A673 (cell line): ENCODE results near the gene RAB3IL1. TPM values are rescaled to one million over a fixed set of nuclear protein-coding genes. Genes with fewer than 3 reads are reported as not detected.

Experiments used
- BruUV-seq: library from RNA; stranded (reverse); fragments of 400-500 nt; replicated peaks from 2 replicates; lab custom pipeline; 2021; lab: Mats Ljungman, UMichigan
- CTCF ChIA-PET: fragments of 300-600 bp; sonication (Branson Sonifier 250); formaldehyde crosslinking; loops from one replicate; lab custom pipeline; 2022; ENCODE audit warnings: antibody characterized with exemption; lab: Charles Lee
- POLR2A ChIA-PET: fragments of 300-600 bp; sonication (Branson Sonifier 250); formaldehyde crosslinking; loops from one replicate; lab custom pipeline; 2022; ENCODE audit warnings: antibody characterized with exemption; ENCODE audit not compliant: low non-redundant PET; lab: Charles Lee
- DNase-seq: peaks from one replicate; pipeline ENCODE4 v3.0.0-alpha.2; 2015; ENCODE audit warnings: low spot score
- H3K27ac ChIP-seq: fragments of 200-600 bp; sonication (generic); 2 replicates; pipeline ENCODE4 v1.5.1; 2016; ENCODE audit warnings: mixed run types, low read depth, mild to moderate bottlenecking, mixed read lengths, antibody characterized with exemption, low read length; ENCODE audit not compliant: poor library complexity, severe bottlenecking
- H3K27me3 ChIP-seq: fragments of 200-600 bp; sonication (generic); replicated peaks from 2 replicates; pipeline ENCODE4 v1.6.1; 2017; ENCODE audit warnings: mixed run types, low read depth, mild to moderate bottlenecking, mixed read lengths, antibody characterized with exemption, low read length; ENCODE audit not compliant: insufficient read depth, poor library complexity
- H3K36me3 ChIP-seq: fragments of 200-600 bp; sonication (generic); 2 replicates; pipeline ENCODE4 v1.6.1; 2016; ENCODE audit warnings: mixed run types, mild to moderate bottlenecking, mixed read lengths, antibody characterized with exemption, low read length; ENCODE audit not compliant: insufficient read depth, poor library complexity, severe bottlenecking
- H3K4me1 ChIP-seq: fragments of 200-600 bp; sonication (generic); 2 replicates; pipeline ENCODE4 v1.6.1; 2017; ENCODE audit warnings: mixed run types, mild to moderate bottlenecking, mixed read lengths, antibody characterized with exemption, low read length; ENCODE audit not compliant: insufficient read depth, poor library complexity, severe bottlenecking
- H3K4me3 ChIP-seq: fragments of 200-600 bp; sonication (generic); 2 replicates; pipeline ENCODE4 v1.5.1; 2016; ENCODE audit warnings: low read depth, mixed run types, mild to moderate bottlenecking, mixed read lengths, low read length; ENCODE audit not compliant: poor library complexity, severe bottlenecking
- H3K9me3 ChIP-seq: fragments of 200-600 bp; sonication (generic); 2 replicates; pipeline ENCODE4 v1.6.1; 2016; ENCODE audit warnings: mixed run types, low read depth, mild to moderate bottlenecking, mixed read lengths, antibody characterized with exemption, low read length; ENCODE audit not compliant: poor library complexity, severe bottlenecking
- EZH2 ChIP-seq: fragments of 200-600 bp; sonication (generic); IDR thresholded peaks from 2 replicates; pipeline ENCODE4 v1.6.1; 2017; ENCODE audit warnings: borderline replicate concordance, low read depth, mild to moderate bottlenecking, mixed read lengths, antibody characterized with exemption, low read length; ENCODE audit not compliant: poor library complexity, severe bottlenecking
- intact Hi-C: fragments of 100-400 bp; cut with micrococcal nuclease; formaldehyde crosslinking; loops from one replicate; pipeline ENCODE4 v1.10.0; 2022; ENCODE audit not compliant: unreplicated experiment
- total RNA-seq: library from RNA; stranded (reverse); gene quantifications from 2 replicates; pipeline ENCODE4 v1.2.3, GENCODE V29; 2021
- TF ChIP-seq, protein P1 (sequence below): fragments of 300-800, 200-600 bp; sonication (generic); conservative IDR thresholded peaks from 2 replicates; pipeline ENCODE4 v1.5.1; 2017; ENCODE audit warnings: low read depth, mild to moderate bottlenecking, antibody characterized with exemption, low read length, moderate library complexity, mixed read lengths

The RAB3IL1 gene
- total RNA-seq, 1 experiment from 2014 or later, result 21.9 TPM

DNA sequence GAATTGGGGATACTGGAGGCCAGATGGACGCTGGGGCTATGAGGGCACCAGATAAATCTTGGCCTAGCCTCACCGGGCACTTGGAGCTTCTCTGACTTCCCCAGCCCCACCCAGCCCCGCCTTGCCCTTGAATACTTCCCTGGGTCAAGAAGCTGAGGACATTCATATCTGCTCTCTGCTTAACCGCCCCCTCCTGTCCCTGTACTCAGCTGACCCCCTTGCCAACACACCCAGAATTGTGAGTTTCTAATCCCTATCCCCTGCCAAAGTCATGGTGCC is 48.0 kb downstream of the RAB3IL1 start:
- no peaks in the 10 kb centered on the region for H3K9me3 ChIP-seq
- no peak overlapping the region for H3K4me3 ChIP-seq

DNA sequence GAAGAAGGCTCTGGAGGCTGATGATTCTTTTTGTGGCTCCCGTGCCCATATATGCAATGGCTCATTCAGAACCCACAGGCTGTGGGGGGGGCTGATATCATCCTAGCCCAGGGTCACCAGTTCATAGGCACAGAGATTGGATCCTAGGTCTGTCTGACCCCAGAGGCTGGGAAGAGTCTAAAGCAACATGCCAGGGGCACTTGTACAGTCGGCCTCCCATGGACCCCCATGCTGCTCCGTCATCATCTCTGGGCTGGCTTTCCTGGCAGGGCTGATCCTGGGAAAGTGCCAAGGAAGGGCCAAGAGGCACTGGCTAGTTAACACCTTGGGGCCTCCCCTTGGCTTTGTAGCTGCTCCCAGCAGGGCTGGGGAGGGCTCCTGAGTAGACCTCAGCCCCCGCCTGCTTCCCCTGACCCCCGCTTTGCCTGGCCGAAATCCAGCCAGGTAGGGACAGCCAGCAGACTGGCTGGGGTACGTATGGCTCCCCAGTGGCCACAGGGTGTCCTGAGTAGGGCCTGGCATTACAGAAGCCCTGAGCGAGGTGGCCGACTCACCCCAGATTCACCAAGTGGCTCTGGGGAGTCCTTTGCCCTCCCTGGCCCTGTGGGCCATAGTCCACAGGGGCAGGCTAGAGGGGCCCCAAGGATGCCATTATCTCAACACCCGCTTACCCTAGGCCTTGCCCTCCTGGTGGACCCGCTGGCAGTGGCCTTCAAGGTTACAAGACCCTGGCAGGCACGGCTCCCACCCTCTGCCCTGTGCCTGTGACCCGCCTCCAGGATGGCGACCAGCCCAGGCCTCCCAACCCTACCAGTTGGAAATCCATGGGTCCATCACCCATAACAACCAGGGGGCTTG is 48.6 kb downstream of the RAB3IL1 start:
- Histone ChIP-seq H3K9me3 (no peaks in the 10 kb centered on the region), H3K27ac (peak overlapping the region; percentile 37), H3K4me3 (no peak overlapping the region), H3K27me3 (no peaks in the 10 kb centered on the region), H3K36me3 (peaks cover 34% of the 10 kb centered on the region), H3K4me1 (peaks cover 20% of the 10 kb centered on the region)
- ChIA-PET POLR2A (no interaction called here), CTCF (no interaction called here)
- TF ChIP-seq EZH2, result no peak
- TF ChIP-seq, protein P1, sequence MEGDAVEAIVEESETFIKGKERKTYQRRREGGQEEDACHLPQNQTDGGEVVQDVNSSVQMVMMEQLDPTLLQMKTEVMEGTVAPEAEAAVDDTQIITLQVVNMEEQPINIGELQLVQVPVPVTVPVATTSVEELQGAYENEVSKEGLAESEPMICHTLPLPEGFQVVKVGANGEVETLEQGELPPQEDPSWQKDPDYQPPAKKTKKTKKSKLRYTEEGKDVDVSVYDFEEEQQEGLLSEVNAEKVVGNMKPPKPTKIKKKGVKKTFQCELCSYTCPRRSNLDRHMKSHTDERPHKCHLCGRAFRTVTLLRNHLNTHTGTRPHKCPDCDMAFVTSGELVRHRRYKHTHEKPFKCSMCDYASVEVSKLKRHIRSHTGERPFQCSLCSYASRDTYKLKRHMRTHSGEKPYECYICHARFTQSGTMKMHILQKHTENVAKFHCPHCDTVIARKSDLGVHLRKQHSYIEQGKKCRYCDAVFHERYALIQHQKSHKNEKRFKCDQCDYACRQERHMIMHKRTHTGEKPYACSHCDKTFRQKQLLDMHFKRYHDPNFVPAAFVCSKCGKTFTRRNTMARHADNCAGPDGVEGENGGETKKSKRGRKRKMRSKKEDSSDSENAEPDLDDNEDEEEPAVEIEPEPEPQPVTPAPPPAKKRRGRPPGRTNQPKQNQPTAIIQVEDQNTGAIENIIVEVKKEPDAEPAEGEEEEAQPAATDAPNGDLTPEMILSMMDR, result no peak
- no peak for DNase-seq
- intact Hi-C loops, result no loop called here
- no TSS peak for BruUV-seq

More for the DNA sequence above, 48.0 kb downstream of the RAB3IL1 start:
- DNase-seq, result no peak
- no peaks in the 10 kb centered on the region for H3K27me3 ChIP-seq
- TF ChIP-seq, protein P1, result no peak
- no peak for TF ChIP-seq EZH2
- peaks cover 20% of the 10 kb centered on the region for H3K4me1 ChIP-seq
- CTCF ChIA-PET, result interaction anchor here (0.6 to 3.4 kb wide), 3 partner anchors 71 to 239 kb away, joined by 4 to 43 read pairs (median 6); no protein-coding TSS in a partner anchor
- no TSS peak for BruUV-seq
- H3K36me3 ChIP-seq, result peaks cover 29% of the 10 kb centered on the region
- intact Hi-C loops, result no loop called here
- POLR2A ChIA-PET, result no interaction called here
- H3K27ac ChIP-seq, result peak overlapping the region; percentile 70

DNA sequence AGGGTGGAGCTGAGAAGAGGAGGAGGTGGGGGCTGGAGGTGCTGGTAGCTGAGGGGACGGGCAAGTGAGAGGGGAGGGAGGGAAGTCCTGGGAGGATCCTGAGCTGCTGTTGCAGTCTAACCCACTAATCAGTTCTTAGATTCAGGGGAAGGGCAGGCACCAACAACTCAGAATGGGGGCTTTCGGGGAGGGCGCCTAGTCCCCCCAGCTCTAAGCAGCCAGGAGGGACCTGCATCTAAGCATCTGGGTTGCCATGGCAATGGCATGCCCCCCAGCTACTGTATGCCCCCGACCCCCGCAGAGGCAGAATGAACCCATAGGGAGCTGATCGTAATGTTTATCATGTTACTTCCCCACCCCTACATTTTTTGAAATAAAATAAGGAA is 50.4 kb downstream of the RAB3IL1 start:
- H3K9me3 ChIP-seq, result no peaks in the 10 kb centered on the region
- peak overlapping the region; percentile 52 for H3K27ac ChIP-seq
- ChIA-PET POLR2A (interaction anchor here (0.5 to 0.6 kb wide), 2 partner anchors 26 to 39 kb away, joined by 3 to 11 read pairs; no protein-coding TSS in a partner anchor), CTCF (interaction anchor here (0.6 kb wide), 1 partner anchor 215 kb away, joined by 5 read pairs; no protein-coding TSS in a partner anchor)
- BruUV-seq, result TSS peak; percentile 56
- H3K4me1 ChIP-seq, result peaks cover 20% of the 10 kb centered on the region
- H3K27me3 ChIP-seq, result no peaks in the 10 kb centered on the region
- intact Hi-C loops, result no loop called here
- TF ChIP-seq, protein P1, result no peak
- TF ChIP-seq EZH2, result no peak
- no peak for DNase-seq
- no peak overlapping the region for H3K4me3 ChIP-seq
- H3K36me3 ChIP-seq, result peaks cover 52% of the 10 kb centered on the region
